Hematopoietic multipotent progenitor cell treated with erythropoietin and hydrocortisone succinate and interleukin-3 and kit ligand, for 8 days (in vitro differentiated cells): ENCODE data around the gene GPR137B.
"Not testable (repeated sequence)": the region's sequence is repeated elsewhere in the genome, so short reads cannot be mapped to it uniquely, and the experiment has no call there.

Source experiments
- DNase-seq: peaks from one replicate; pipeline ENCODE4 v3.0.0-alpha.2; 2015

GPR137B gene

DNA sequence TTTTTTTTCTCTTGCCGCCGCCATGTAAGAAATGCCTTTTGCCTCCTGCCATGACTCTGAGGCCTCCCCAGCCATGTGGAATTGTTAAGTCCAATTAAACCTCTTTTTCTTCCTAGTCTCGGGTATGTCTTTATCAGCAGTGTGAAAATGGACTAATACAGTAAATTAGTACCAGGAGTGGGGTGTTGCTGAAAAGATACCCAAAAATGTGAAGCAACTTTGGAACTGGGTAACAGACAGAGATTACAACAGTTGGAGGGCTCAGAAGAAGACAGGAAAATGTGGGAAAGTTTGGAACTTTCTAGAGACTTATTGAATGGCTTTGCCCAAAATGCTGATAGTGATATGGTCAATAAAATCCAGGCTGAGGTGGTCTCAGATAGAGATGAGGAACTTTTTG lies 19.4 kb downstream of the GPR137B start:
- not testable (repeated sequence) for DNase-seq

- no peak for DNase-seq
These were observed 21.3 kb downstream of the GPR137B start for GRCh38 chr1:236163463-236164153.

- DNase-seq = no peak
These were observed 21.9 kb downstream of the GPR137B start for GRCh38 chr1:236164273-236164672.

- no peak for DNase-seq
These were observed 23.1 kb downstream of the GPR137B start for GRCh38 chr1:236165238-236165981.

DNA sequence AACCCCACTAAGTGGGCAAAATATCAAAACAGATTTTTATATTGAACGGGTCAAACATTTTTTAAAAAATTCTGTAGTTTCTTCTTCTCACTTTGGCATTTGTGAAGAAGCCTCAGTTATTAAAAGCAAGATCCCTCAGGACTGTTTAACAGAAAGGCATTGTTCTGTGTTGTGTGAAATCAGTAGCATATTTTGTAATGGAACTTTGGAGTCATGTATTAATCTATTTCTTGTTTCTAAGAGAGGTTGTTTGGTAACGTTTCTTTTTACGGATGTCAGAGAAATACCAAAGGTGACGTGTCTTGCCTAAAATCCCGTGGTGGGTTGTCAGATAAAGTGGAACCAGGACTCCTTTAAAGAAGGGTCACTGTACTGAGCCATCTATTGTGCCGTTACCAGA lies 23.7 kb downstream of the GPR137B start:
- no peak for DNase-seq

GRCh38 chr1:236167154-236167553 lies 24.8 kb downstream of the GPR137B start:
- no peak for DNase-seq

- DNase-seq = no peak
These were observed 25.2 kb downstream of the GPR137B start for GRCh38 chr1:236167578-236167977.

DNA sequence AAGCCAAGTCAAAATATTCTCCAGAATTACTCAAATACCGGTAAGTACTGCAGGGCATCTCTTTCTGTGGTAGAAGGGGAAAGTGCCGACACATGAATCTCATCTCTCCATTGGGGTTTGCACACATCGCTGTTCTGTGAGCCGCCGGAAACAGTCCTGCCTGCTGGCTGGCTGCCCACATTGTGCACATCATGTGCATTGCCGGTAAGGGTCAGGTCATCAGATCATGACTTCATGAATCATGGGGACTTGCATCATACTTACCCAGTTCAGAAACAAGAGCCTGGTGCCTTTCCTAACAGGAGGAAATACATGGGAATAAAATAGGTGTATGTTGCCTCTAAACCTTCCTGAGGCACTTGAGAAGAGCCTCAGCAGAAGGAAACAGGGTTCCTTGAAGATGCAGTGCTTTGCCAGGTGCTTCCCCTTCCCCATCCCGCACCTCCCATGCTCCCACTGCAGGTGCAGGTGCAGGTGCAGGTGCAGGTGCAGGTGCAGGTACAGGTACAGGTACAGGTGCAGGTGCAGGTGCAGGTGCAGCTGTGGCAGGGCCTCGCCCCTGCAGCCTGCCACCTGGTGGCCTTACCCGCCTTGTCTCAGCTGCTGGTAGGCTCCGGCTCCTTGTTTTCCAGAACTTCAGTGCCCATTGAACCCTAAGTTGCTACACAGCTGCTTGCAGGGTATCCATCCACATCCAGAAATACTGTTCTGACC lies 26.5 kb downstream of the GPR137B start:
- no peak for DNase-seq

- no peak for DNase-seq
These were observed 29.8 kb downstream of the GPR137B start for GRCh38 chr1:236172041-236172579.

- DNase-seq = no peak
These were observed 30.9 kb downstream of the GPR137B start for GRCh38 chr1:236173174-236173767.

DNA sequence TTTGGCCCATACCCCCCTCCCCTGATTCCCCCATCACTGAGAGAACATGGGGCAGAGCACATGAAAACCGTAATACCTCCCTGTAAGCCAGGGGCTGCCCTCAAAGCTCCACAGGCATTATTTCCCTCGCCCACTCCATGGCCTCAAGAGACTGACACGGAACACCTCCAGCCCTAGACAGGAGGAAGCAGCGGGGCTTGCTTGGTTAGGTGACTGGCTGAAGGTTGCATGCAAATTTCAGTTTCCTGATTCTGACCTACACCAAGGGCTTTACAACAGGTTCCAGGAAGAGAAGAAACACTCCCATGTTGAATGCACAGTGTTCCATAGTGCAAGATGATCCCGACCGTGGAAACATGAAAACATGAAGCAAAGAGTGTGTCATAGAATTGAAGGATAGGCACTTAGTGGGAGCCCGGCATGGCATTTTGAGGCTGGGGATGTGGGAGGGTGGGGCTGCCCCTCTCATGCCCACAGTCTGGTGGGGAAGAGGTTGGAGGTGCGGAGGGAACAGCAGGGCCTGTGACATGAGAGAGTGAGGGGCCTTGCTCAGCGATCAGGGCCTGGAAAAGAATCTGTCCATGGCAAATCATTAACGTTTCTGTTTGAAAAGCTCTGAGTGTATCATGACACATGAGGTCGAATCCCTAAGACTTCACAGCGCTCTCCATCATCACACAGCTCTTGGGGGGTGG lies 33.5 kb downstream of the GPR137B start:
- no peak for DNase-seq

GRCh38 chr1:236176337-236177336 lies 34.3 kb downstream of the GPR137B start:
- no peak for DNase-seq

GRCh38 chr1:236179634-236180033 lies 37.3 kb downstream of the GPR137B start:
- DNase-seq = no peak

- no peak for DNase-seq
These were observed 38.7 kb downstream of the GPR137B start for GRCh38 chr1:236181059-236181458.

DNA sequence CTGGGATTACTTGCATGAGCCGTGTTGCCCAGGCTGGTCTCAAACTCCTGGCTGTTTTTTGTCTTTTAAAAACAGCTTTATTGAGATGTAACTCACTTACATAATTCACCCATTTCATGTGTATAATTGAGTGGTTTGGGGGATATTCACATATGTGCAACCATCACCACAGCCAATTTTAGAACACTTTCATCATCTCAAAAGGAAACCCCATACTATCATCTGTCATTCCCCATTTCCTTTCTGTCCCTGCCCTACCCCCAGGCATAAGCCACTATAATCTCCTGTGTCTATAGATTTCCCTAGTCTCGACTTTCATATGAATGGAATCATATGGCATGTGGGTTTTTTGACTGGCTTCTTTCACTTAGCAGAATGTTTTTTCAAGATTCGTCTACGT lies 43.3 kb downstream of the GPR137B start:
- DNase-seq = peak; percentile 10

- not testable (repeated sequence) for DNase-seq
These were observed 44.1 kb downstream of the GPR137B start for GRCh38 chr1:236186471-236186870.

DNA sequence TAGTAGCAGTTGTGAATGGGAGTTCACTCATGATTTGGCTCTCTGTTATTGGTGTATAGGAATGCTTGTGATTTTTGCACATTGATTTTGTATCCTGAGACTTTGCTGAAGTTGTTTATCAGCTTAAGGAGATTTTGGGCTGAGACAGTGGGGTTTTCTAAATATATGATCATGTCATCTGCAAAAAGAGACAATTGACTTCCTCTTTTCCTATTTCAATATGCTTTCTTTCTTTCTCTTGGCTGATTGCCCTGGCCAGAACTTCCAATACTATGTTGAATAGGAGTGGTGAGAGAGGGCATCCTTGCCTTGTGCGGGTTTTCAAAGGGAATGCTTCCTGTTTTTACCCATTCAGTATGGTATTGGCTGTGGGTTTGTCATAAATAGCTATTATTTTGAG lies 45.7 kb downstream of the GPR137B start:
- DNase-seq = not testable (repeated sequence)

DNA sequence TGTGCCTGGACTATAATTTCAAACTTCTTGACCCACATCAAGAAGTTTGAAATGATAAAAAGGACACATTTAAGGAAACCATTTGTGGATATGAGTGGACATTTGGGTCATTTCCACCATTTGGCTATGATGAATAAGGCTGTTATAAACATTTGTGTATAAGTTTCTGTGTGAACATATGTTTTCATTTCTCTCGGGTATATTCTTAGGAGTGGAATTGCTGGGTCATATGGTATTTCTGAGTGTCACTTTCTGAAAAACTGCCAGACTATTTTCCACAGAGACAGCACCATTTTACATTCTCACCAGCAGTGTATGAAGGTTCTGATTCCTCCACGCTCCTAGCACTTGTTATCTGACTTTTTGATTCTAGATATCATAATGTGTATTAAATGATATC lies 50.8 kb downstream of the GPR137B start:
- DNase-seq = no peak

DNA sequence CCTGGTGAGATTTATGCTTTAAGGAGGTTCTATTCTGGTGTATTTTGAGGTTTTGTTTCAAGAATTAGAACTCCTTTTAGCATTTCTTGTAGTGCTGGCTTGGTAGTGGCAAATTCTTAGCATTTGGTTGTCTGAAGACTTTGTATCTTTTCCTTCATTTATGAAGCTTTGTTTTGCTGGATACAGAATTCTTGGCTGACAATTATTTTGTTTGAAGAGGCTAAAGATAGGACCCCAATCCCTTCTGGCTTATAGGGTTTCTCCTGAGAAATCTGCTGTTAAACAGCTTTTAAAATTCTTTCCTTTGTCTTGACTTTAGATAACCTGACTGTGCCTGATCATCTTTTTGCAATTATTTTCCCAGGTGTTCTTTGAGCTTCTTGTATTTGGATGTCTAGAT lies 58.6 kb downstream of the GPR137B start:
- DNase-seq = no peak

DNA sequence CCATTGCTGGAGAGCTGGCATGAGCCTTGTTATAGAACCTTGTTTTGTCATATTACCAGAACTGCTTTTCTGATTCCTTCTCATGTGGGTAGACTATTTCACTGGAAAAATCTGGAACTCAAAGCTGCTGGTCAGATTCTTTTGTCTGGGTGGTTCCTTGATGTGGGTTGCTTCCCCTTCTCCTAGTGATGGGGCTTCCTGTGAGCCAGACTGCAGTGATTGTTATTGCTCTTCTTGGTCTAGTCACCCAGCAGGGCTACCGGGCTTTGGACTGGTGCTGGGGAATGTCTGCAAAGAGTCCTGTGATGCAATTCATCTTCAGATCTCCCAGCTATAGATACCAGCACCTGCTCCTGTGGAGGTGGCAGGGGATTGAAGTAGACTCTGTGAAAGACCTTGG lies 59.4 kb downstream of the GPR137B start:
- no peak for DNase-seq

GRCh38 chr1:236204039-236204438 lies 61.7 kb downstream of the GPR137B start:
- no peak for DNase-seq
